Right lobe of liver (tissue), 4 donors: Measurements from ENCODE around the gene ITPR2.

Experiments
- CTCF ChIP-seq, 4 donors: fragments of 200-600 bp in 3 of 4; fragments of 450-650 bp in 1 of 4; IDR thresholded peaks; one replicate each; pipeline versions ENCODE4 v1.5.1 to v1.8.0; 2016 to 2022; ENCODE audit warnings: antibody characterized with exemption in 4 of 4, mild to moderate bottlenecking in 2 of 4
- POLR2A ChIP-seq: fragments of 450-650 bp; IDR thresholded peaks from one replicate; pipeline ENCODE4 v1.6.1; 2017; ENCODE audit warnings: antibody characterized with exemption, mild to moderate bottlenecking
- donor health status: DM: no; HTN: no; CAD: no.
- donor health status: DM: no; HTN: no; CAD: no.
- donor health status: DM: no; HTN: yes; CAD: no.

- TF ChIP-seq CTCF (IDR thresholded peaks at IDR 0.05): no peak
- no peak for TF ChIP-seq POLR2A
These were observed 186.4 kb downstream of the ITPR2 start for GRCh38 chr12:26646571-26646970.
